ENCODE data around the gene MAEA. TPM values are rescaled to one million over a fixed set of nuclear protein-coding genes. Genes with fewer than 3 reads are reported as not detected.
"Not testable (repeated sequence)": the region's sequence is repeated elsewhere in the genome, so short reads cannot be mapped to it uniquely, and the experiment has no call there.

MAEA gene
- total RNA-seq, 2 experiments from 2014 or later = 61.5 to 63.2 TPM

DNA sequence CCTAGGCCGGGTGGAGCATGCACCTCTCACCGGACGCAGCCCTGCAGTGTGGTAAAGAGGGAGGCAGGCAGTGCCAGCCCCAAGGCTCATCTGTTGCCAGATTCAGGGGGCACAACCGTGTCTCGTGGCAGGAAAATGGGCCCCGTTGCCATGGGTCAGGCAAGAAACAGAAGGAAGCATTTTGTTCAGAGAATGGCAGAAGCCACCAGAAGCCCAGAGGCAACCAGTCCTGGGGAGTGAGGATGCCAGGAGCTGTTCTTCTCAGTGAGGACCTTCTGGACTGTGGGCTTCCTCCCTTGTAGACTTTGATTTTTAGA lies 44.8 kb downstream of the MAEA start:
- Histone ChIP-seq H3K4me1 (ENCODE audit: insufficient read depth, low read length) (peaks cover 48% of the 10 kb centered on the region), H3K4me3 (ENCODE audit: low read length) (no peak overlapping the region), H3K9me3 (ENCODE audit: control insufficient read depth in 1 of 2, insufficient read depth in 1 of 2, low read length in 2 of 2) (peaks cover 0 to 3% of the 10 kb centered on the region in 2 experiments), H3K27me3 (ENCODE audit: control insufficient read depth in 1 of 2, insufficient read depth in 2 of 2, low read length in 2 of 2) (no peaks in the 10 kb centered on the region), H3K27ac (ENCODE audit: low read depth in 1 of 2, low read length in 2 of 2) (peak overlapping the region in 1 of 2 donors; percentile 1), H3K36me3 (ENCODE audit: insufficient read depth, low read length) (peaks cover 59% of the 10 kb centered on the region)
- no peak for TF ChIP-seq CTCF (IDR thresholded peaks at IDR 0.05)
- no peak for ATAC-seq (ENCODE audit: poor library complexity)
- peak overlapping the region; percentile 75 for H3K27ac Mint-ChIP-seq
- H3K4me1 Mint-ChIP-seq (ENCODE audit: low read depth) = peaks cover 38% of the 10 kb centered on the region
- no peaks in the 10 kb centered on the region for H3K27me3 Mint-ChIP-seq
- peaks cover 70% of the 10 kb centered on the region for H3K36me3 Mint-ChIP-seq (ENCODE audit: low read depth)
- DNase-seq = no peak
- no peaks in the 10 kb centered on the region for H3K9me3 Mint-ChIP-seq
- intact Hi-C loops (cut with DNase I, micrococcal nuclease) = loop anchor here in 1 of 2 experiments (5.0 kb wide), 1 partner anchor 87 kb away; the partner anchor contains the start of gene CTBP1
- ChIA-PET POLR2A (interaction anchor here (1.8 kb wide), 1 partner anchor 12 kb away, joined by 6 read pairs; the partner anchor contains the start of gene UVSSA), CTCF (no interaction called here)
- H3K4me3 Mint-ChIP-seq = no peak overlapping the region

- peaks cover 31% of the 10 kb centered on the region for H3K4me1 Mint-ChIP-seq (ENCODE audit: low read depth)
- H3K4me3 Mint-ChIP-seq; H3K4me3 ChIP-seq (ENCODE audit: low read length); H3K27me3 Mint-ChIP-seq; CTCF ChIA-PET; H3K9me3 Mint-ChIP-seq; intact Hi-C loops (cut with DNase I, micrococcal nuclease); H3K9me3 ChIP-seq (ENCODE audit: control insufficient read depth in 1 of 2, insufficient read depth in 1 of 2, low read length in 2 of 2); H3K27me3 ChIP-seq (ENCODE audit: control insufficient read depth in 1 of 2, insufficient read depth in 2 of 2, low read length in 2 of 2); H3K27ac ChIP-seq (ENCODE audit: low read depth in 1 of 2, low read length in 2 of 2); ATAC-seq (ENCODE audit: poor library complexity): not testable (repeated sequence)
- peak overlapping the region; percentile 75 for H3K27ac Mint-ChIP-seq
- peaks cover 65% of the 10 kb centered on the region for H3K36me3 Mint-ChIP-seq (ENCODE audit: low read depth)
- DNase-seq = peak in 1 of 14 experiments; percentile 38
- peaks cover 67% of the 10 kb centered on the region for H3K36me3 ChIP-seq (ENCODE audit: insufficient read depth, low read length)
- POLR2A ChIA-PET = interaction anchor here (1.8 kb wide), 1 partner anchor 11 kb away, joined by 6 read pairs; the partner anchor contains the start of gene UVSSA
- peaks cover 40% of the 10 kb centered on the region for H3K4me1 ChIP-seq (ENCODE audit: insufficient read depth, low read length)
These were observed 45.6 kb downstream of the MAEA start for GRCh38 chr4:1335193-1335883.

- DNase-seq (peak in 2 of 14 experiments; percentile 46 to 53), ATAC-seq (ENCODE audit: poor library complexity) (no peak)
- ChIA-PET CTCF (no interaction called here), POLR2A (no interaction called here)
- Histone ChIP-seq H3K4me3 (ENCODE audit: low read length) (no peak overlapping the region), H3K4me1 (ENCODE audit: insufficient read depth, low read length) (peaks cover 33% of the 10 kb centered on the region), H3K27me3 (ENCODE audit: control insufficient read depth in 1 of 2, insufficient read depth in 2 of 2, low read length in 2 of 2) (no peaks in the 10 kb centered on the region), H3K27ac (ENCODE audit: low read depth in 1 of 2, low read length in 2 of 2) (no peak overlapping the region), H3K9me3 (ENCODE audit: control insufficient read depth in 1 of 2, insufficient read depth in 1 of 2, low read length in 2 of 2) (peaks cover 0 to 4% of the 10 kb centered on the region in 2 experiments), H3K36me3 (ENCODE audit: insufficient read depth, low read length) (peaks cover 75% of the 10 kb centered on the region)
- TF ChIP-seq CTCF (IDR thresholded peaks at IDR 0.05) = no peak
- peak overlapping the region; percentile 64 for H3K27ac Mint-ChIP-seq
- H3K36me3 Mint-ChIP-seq (ENCODE audit: low read depth) = peaks cover 66% of the 10 kb centered on the region
- H3K9me3 Mint-ChIP-seq = no peaks in the 10 kb centered on the region
- no peak overlapping the region for H3K4me3 Mint-ChIP-seq
- H3K27me3 Mint-ChIP-seq = no peaks in the 10 kb centered on the region
- peaks cover 24% of the 10 kb centered on the region for H3K4me1 Mint-ChIP-seq (ENCODE audit: low read depth)
- intact Hi-C loops (cut with DNase I, micrococcal nuclease) = no loop called here
These were observed 46.4 kb downstream of the MAEA start for GRCh38 chr4:1336088-1336491.
